Measurements from ENCODE around the gene CRTAP.

GRCh38 chr3:33173103-33173502, 59.3 kb downstream of the CRTAP start:
- TF ChIP-seq, protein P1, sequence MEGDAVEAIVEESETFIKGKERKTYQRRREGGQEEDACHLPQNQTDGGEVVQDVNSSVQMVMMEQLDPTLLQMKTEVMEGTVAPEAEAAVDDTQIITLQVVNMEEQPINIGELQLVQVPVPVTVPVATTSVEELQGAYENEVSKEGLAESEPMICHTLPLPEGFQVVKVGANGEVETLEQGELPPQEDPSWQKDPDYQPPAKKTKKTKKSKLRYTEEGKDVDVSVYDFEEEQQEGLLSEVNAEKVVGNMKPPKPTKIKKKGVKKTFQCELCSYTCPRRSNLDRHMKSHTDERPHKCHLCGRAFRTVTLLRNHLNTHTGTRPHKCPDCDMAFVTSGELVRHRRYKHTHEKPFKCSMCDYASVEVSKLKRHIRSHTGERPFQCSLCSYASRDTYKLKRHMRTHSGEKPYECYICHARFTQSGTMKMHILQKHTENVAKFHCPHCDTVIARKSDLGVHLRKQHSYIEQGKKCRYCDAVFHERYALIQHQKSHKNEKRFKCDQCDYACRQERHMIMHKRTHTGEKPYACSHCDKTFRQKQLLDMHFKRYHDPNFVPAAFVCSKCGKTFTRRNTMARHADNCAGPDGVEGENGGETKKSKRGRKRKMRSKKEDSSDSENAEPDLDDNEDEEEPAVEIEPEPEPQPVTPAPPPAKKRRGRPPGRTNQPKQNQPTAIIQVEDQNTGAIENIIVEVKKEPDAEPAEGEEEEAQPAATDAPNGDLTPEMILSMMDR (conservative IDR thresholded peaks at IDR 0.05), result no peak
- no peak for TF ChIP-seq EZH2 (IDR thresholded peaks at IDR 0.05; ENCODE audit: low read depth)
